A549 (cell line): ENCODE results near the gene GBX2. TPM values are rescaled to one million over a fixed set of nuclear protein-coding genes. Genes with fewer than 3 reads are reported as not detected.
"Not testable (repeated sequence)": the region's sequence is repeated elsewhere in the genome, so short reads cannot be mapped to it uniquely, and the experiment has no call there.

Experiments used
- ATAC-seq, 2 experiments: fragments of 200-7000 bp in 1 of 2; fragments of >200 bp in 1 of 2; cut with Nextera tagmentation in 1 of 2; cut with Tn5 transposase in 1 of 2; 3 replicates each; pipeline versions ENCODE4 v1.8.0 to v1.9.1; 2018 to 2020; ENCODE audit warnings: mild to moderate bottlenecking in 1 of 2, moderate library complexity in 1 of 2
- CTCF ChIA-PET: fragments of 300-600 bp; sonication (Branson Sonifier 250); formaldehyde crosslinking; extraction: SDS; loops from one replicate; lab custom pipeline; 2021; ENCODE audit warnings: antibody characterized with exemption, inconsistent platforms; lab: Yijun Ruan, JAX
- POLR2A ChIA-PET: fragments of 350-600 bp; formaldehyde crosslinking; extraction: SDS; loops from one replicate; lab custom pipeline; 2021; ENCODE audit warnings: antibody characterized with exemption, inconsistent platforms; lab: Yijun Ruan, JAX
- DNase-seq, 2 experiments: peaks; one replicate each; pipeline versions ENCODE4 v3.0.0 to v3.0.0-alpha.2; 2011 to 2016; ENCODE audit warnings: low read depth in 1 of 2, low spot score in 1 of 2
- FAIRE-seq: peaks from 2 replicates; lab custom pipeline; 2011; peaks lifted over from hg19 to GRCh38; lab: Jason Lieb, UNC
- H3K27ac ChIP-seq, 2 experiments: fragments of >200 bp; sonication (Bioruptor Twin); formaldehyde crosslinking; 3 replicates each; pipeline ENCODE4 v1.5.1; 2016 to 2017
- H3K4me1 ChIP-seq: fragments of >200 bp; sonication (Bioruptor Twin); formaldehyde crosslinking; 3 replicates; pipeline ENCODE4 v1.6.1; 2016
- H3K4me2 ChIP-seq: fragments of >200 bp; sonication (Bioruptor Twin); formaldehyde crosslinking; 3 replicates; pipeline ENCODE4 v1.6.1; 2016
- H3K4me3 ChIP-seq: fragments of >200 bp; sonication (Bioruptor Twin); formaldehyde crosslinking; 3 replicates; pipeline ENCODE4 v1.5.1; 2016
- H3K9me3 ChIP-seq: fragments of >200 bp; sonication (Bioruptor Twin); formaldehyde crosslinking; 3 replicates; pipeline ENCODE4 v1.6.1; 2016
- BHLHE40 ChIP-seq: IDR thresholded peaks from 2 replicates; pipeline ENCODE4 v1.6.1; 2012; ENCODE audit warnings: low read depth, low read length, inconsistent platforms
- CEBPB ChIP-seq, 2 experiments: fragments of >200 bp in 1 of 2; sonication (Bioruptor Twin) in 1 of 2; formaldehyde crosslinking in 1 of 2; IDR thresholded peaks; 2 replicates each; pipeline ENCODE4 v1.6.1; 2012 to 2016
- EHMT2 ChIP-seq: fragments of 200-600 bp; sonication (generic); IDR thresholded peaks from 2 replicates; pipeline ENCODE4 v1.6.1; 2016; ENCODE audit warnings: antibody characterized with exemption, low read depth, mild to moderate bottlenecking, moderate library complexity
- ESRRA ChIP-seq: fragments of 150-350 bp; IDR thresholded peaks from 2 replicates; pipeline ENCODE4 v1.6.1; 2014; ENCODE audit warnings: mild to moderate bottlenecking, low read length, borderline replicate concordance
- FOSL2 ChIP-seq, 2 experiments: fragments of 450-650 bp in 1 of 2; fragments of >200 bp in 1 of 2; sonication (Bioruptor Twin) in 1 of 2; formaldehyde crosslinking; IDR thresholded peaks; 2 replicates each; pipeline versions ENCODE4 v1.5.0 to v1.6.1; 2016 to 2020; ENCODE audit warnings: mild to moderate bottlenecking in 1 of 2, moderate library complexity in 1 of 2
- FOXS1 ChIP-seq: fragments of 250-450 bp; sonication (Bioruptor Pico); IDR thresholded peaks from 2 replicates; pipeline ENCODE4 v1.5.0; 2020; ENCODE audit warnings: mild to moderate bottlenecking, moderate library complexity
- HOXB5 ChIP-seq: fragments of 250-450 bp; sonication (Bioruptor Pico); IDR thresholded peaks from 2 replicates; pipeline ENCODE4 v1.5.0; 2020; ENCODE audit warnings: mild to moderate bottlenecking, moderate library complexity
- KDM5A ChIP-seq: fragments of 200-600 bp; sonication (generic); IDR thresholded peaks from 2 replicates; pipeline ENCODE4 v1.6.1; 2016; ENCODE audit warnings: antibody characterized with exemption, mild to moderate bottlenecking
- MAFK ChIP-seq: fragments of 450-650 bp; IDR thresholded peaks from 2 replicates; pipeline ENCODE4 v1.6.1; 2014; ENCODE audit not compliant: partially characterized antibody
- NPAS2 ChIP-seq: fragments of 250-450 bp; sonication (Bioruptor Pico); IDR thresholded peaks from 2 replicates; pipeline ENCODE4 v1.8.0; 2022; ENCODE audit warnings: mild to moderate bottlenecking, moderate library complexity, borderline replicate concordance
- PHF8 ChIP-seq: fragments of 200-600 bp; sonication (generic); IDR thresholded peaks from 2 replicates; pipeline ENCODE4 v1.6.1; 2016; ENCODE audit warnings: low read depth, mild to moderate bottlenecking, antibody characterized with exemption, moderate library complexity, borderline replicate concordance
- RAD21 ChIP-seq, 2 experiments: fragments of >200 bp in 1 of 2; sonication (Bioruptor Twin) in 1 of 2; formaldehyde crosslinking in 1 of 2; IDR thresholded peaks in 1 of 2; conservative IDR thresholded peaks in 1 of 2; 2 replicates in 1 of 2; 3 replicates in 1 of 2; pipeline ENCODE4 v1.6.1; 2012 to 2018; ENCODE audit warnings: inconsistent platforms in 1 of 2
- RFX5 ChIP-seq: fragments of 450-650 bp; IDR thresholded peaks from 2 replicates; pipeline ENCODE4 v1.7.1; 2014; ENCODE audit warnings: antibody characterized with exemption, mild to moderate bottlenecking, moderate library complexity
- ZC3H11A ChIP-seq: fragments of 450-650 bp; IDR thresholded peaks from 2 replicates; pipeline ENCODE4 v1.6.1; 2014; ENCODE audit warnings: antibody characterized with exemption, mild to moderate bottlenecking
- ZFP36 ChIP-seq: fragments of 450-650 bp; IDR thresholded peaks from 2 replicates; pipeline ENCODE4 v1.6.1; 2014; ENCODE audit warnings: borderline replicate concordance; ENCODE audit not compliant: partially characterized antibody
- ZNF302 ChIP-seq: fragments of 250-450 bp; sonication (Bioruptor Pico); IDR thresholded peaks from 2 replicates; pipeline ENCODE4 v1.9.0; 2021; ENCODE audit warnings: inconsistent platforms, mild to moderate bottlenecking, moderate library complexity
- WGBS: methylation state at CpG from one replicate; pipeline ENCODE4 v1.1.6; 2017; ENCODE audit errors: missing lambda C conversion rate; 5-methylcytosine and 5-hydroxymethylcytosine counted together
- polyA plus RNA-seq, 4 experiments: library from polyadenylated mRNA; depleted of rRNA in 3 of 4; stranded (reverse); fragments of >200 nt; fragmentation: RNase III in 1 of 4; extraction: RNeasy Plus Mini Kit Qiagen cat#74134 plus additional on column Dnase treatment in 1 of 4; gene quantifications; 2 replicates in 3 of 4; 3 replicates in 1 of 4; pipeline ENCODE4 v1.2.3, GENCODE V29; 2011 to 2017
- TF ChIP-seq, protein P1 (sequence below): IDR thresholded peaks from 2 replicates; pipeline ENCODE4 v1.6.1; 2012
- TF ChIP-seq, protein P2 (sequence below): fragments of 250-450 bp; sonication (Bioruptor Pico); IDR thresholded peaks from 2 replicates; pipeline ENCODE4 v1.5.0; 2021; ENCODE audit warnings: mild to moderate bottlenecking, moderate library complexity, borderline replicate concordance
- TF ChIP-seq, protein P3 (sequence below): fragments of 450-650 bp; IDR thresholded peaks from 2 replicates; pipeline ENCODE4 v1.6.1; 2014; ENCODE audit warnings: antibody characterized with exemption
- TF ChIP-seq, protein P4 (sequence below): fragments of >200 bp; sonication (Bioruptor Twin); formaldehyde crosslinking; IDR thresholded peaks from 2 replicates; pipeline ENCODE4 v1.6.1; 2016

GBX2 gene
- polyA plus RNA-seq, 2 of the 4 experiments (the other 2 are of a cell fraction): 1.2 to 1.9 TPM

DNA sequence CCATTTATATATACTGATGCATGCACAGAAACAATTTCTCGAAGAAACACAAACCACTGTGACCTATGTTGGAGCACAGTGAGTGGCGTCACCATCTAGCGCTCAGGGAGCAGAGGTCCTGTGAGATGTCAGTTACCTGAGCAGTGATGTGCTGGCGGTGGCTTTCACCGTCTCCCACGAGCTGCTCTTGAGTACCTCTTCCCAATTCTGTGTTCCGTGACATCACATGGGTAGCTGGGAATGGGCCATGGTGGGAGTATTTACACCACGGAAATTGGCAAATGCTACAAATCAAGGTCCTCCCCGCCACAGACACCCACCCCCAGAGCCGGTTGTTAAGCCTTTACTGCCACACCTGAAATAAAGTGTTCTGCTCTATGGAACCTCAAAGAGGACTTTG is 24.4 kb downstream of the GBX2 start:
- FAIRE-seq (no peak), ATAC-seq (no peak), DNase-seq (no peak)
- Histone ChIP-seq H3K9me3 (no peaks in the 10 kb centered on the region), H3K4me2 (no peak overlapping the region), H3K4me1 (no peaks in the 10 kb centered on the region), H3K4me3 (no peak overlapping the region), H3K27ac (no peak overlapping the region)
- CTCF ChIA-PET: interaction anchor here (0.7 to 1.4 kb wide), 2 partner anchors 31 to 62 kb away, joined by 3 read pairs; no protein-coding TSS in a partner anchor
- 86% methylated on average over 10 of the region's 10 CpGs for WGBS
- POLR2A ChIA-PET: no interaction called here
- TF ChIP-seq, protein P1, sequence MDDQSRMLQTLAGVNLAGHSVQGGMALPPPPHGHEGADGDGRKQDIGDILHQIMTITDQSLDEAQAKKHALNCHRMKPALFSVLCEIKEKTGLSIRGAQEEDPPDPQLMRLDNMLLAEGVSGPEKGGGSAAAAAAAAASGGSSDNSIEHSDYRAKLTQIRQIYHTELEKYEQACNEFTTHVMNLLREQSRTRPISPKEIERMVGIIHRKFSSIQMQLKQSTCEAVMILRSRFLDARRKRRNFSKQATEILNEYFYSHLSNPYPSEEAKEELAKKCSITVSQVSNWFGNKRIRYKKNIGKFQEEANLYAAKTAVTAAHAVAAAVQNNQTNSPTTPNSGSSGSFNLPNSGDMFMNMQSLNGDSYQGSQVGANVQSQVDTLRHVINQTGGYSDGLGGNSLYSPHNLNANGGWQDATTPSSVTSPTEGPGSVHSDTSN: no peak
- TF ChIP-seq RFX5 (no peak), CEBPB (IDR thresholded peaks at IDR 0.05) (no peak), ZC3H11A (no peak), ZFP36 (no peak), ZNF302 (CRISPR knock-in tag) (no peak), HOXB5 (CRISPR knock-in tag) (no peak), MAFK (no peak), EHMT2 (no peak), ESRRA (no peak), FOSL2 (IDR thresholded peaks at IDR 0.05) (no peak), FOSL2 (CRISPR knock-in tag; IDR thresholded peaks at IDR 0.05) (no peak)
- TF ChIP-seq, protein P2, sequence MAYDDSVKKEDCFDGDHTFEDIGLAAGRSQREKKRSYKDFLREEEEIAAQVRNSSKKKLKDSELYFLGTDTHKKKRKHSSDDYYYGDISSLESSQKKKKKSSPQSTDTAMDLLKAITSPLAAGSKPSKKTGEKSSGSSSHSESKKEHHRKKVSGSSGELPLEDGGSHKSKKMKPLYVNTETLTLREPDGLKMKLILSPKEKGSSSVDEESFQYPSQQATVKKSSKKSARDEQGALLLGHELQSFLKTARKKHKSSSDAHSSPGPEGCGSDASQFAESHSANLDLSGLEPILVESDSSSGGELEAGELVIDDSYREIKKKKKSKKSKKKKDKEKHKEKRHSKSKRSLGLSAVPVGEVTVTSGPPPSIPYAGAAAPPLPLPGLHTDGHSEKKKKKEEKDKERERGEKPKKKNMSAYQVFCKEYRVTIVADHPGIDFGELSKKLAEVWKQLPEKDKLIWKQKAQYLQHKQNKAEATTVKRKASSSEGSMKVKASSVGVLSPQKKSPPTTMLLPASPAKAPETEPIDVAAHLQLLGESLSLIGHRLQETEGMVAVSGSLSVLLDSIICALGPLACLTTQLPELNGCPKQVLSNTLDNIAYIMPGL (CRISPR knock-in tag): no peak

DNA sequence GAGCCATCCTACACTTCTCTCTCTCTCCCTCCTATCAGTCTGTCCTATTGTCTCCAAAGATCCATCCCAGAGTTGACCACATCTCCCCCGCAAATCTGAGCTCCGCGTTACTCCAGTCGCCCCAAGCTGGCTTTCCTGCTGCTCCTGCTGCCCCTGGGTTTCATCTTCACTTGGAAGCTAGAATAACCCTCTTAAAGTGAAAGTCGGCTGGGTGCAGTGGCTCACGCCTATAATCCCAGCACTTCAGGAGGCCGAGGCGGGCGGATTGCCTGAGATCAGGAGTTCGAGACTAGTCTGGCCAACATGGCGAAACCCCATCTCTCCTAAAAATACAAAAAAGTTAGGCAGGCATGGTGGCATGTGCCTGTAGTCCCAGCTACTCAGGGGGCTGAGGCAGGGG is 26.6 kb downstream of the GBX2 start:
- H3K4me1 ChIP-seq, H3K27ac ChIP-seq, DNase-seq, POLR2A ChIA-PET, H3K4me2 ChIP-seq, H3K9me3 ChIP-seq, H3K4me3 ChIP-seq, FAIRE-seq, ATAC-seq: not testable (repeated sequence)
- CTCF ChIA-PET: interaction anchor here (1.2 to 1.5 kb wide), 2 partner anchors 9 to 13 kb away, joined by 3 to 5 read pairs; no protein-coding TSS in a partner anchor
- 84% methylated on average over 11 of the region's 11 CpGs for WGBS

DNA sequence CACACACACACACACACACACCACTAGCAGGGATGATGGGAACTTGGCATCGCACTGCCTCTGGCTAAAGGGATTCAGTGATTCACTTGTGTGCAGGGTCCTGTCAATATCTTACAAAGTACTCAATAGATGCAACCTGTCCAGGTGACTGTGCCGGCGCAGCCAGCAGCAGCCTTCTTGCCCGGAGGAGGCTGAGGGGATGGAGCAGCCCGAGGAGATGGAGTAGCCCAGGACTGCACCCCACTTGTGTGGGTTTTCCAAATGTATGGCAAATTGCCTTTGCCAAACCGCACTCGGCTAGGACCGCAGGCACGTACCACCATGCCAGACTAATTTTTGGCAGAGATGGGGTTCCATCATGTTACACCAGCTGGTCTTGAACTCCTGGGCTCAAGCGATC is 31.1 kb downstream of the GBX2 start:
- ATAC-seq: no peak

More for the DNA sequence above, 31.1 kb downstream of the GBX2 start:
- Histone ChIP-seq H3K4me1 (no peaks in the 10 kb centered on the region), H3K9me3 (no peaks in the 10 kb centered on the region), H3K4me3 (no peak overlapping the region), H3K27ac (no peak overlapping the region), H3K4me2 (no peak overlapping the region)
- no peak for DNase-seq
- WGBS: 86% methylated on average over 10 of the region's 10 CpGs
- ChIA-PET CTCF (interaction anchor here (1.1 kb wide), 1 partner anchor 351 kb away, joined by 4 read pairs; no protein-coding TSS in a partner anchor), POLR2A (no interaction called here)
- no peak for TF ChIP-seq RAD21 (conservative IDR thresholded peaks at IDR 0.05 in 1 of 2, IDR thresholded peaks at IDR 0.05 in 1 of 2)
- TF ChIP-seq, protein P1: no peak
- TF ChIP-seq, protein P3, sequence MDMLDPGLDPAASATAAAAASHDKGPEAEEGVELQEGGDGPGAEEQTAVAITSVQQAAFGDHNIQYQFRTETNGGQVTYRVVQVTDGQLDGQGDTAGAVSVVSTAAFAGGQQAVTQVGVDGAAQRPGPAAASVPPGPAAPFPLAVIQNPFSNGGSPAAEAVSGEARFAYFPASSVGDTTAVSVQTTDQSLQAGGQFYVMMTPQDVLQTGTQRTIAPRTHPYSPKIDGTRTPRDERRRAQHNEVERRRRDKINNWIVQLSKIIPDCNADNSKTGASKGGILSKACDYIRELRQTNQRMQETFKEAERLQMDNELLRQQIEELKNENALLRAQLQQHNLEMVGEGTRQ: no peak
- no peak for TF ChIP-seq PHF8
- no peak for TF ChIP-seq HOXB5 (CRISPR knock-in tag)
- no peak for TF ChIP-seq ZFP36
- TF ChIP-seq NPAS2 (CRISPR knock-in tag): no peak
- TF ChIP-seq ESRRA: no peak
- TF ChIP-seq BHLHE40: no peak
- TF ChIP-seq RFX5: no peak
- TF ChIP-seq, protein P4, sequence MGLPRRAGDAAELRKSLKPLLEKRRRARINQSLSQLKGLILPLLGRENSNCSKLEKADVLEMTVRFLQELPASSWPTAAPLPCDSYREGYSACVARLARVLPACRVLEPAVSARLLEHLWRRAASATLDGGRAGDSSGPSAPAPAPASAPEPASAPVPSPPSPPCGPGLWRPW: no peak
- TF ChIP-seq KDM5A: no peak
- TF ChIP-seq FOXS1: no peak
- no peak for FAIRE-seq
